Measurements from ENCODE around the gene MED13.

DNA sequence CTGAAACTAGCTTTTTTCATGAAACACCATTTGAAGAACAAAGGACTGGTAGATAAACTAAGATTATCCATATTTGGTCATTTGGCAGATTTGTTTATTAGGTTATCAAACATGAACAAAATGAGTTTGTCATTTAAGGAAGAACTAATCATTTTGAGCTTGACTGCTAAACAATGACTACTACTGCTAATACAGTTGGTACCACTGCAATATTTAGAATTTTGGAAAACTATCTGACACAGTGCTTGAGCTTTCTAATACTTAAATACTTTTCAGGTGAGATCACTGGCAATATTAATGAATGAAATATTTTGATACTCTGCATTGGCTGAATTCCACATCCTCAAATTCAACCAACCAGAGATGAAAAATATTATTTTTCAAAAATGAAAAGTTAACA, 47.2 kb downstream of the MED13 start:
- no peak for TF ChIP-seq GABPA (IDR thresholded peaks at IDR 0.05 in 1 of 2, conservative IDR thresholded peaks at IDR 0.05 in 1 of 2)
- TF ChIP-seq, protein P1, sequence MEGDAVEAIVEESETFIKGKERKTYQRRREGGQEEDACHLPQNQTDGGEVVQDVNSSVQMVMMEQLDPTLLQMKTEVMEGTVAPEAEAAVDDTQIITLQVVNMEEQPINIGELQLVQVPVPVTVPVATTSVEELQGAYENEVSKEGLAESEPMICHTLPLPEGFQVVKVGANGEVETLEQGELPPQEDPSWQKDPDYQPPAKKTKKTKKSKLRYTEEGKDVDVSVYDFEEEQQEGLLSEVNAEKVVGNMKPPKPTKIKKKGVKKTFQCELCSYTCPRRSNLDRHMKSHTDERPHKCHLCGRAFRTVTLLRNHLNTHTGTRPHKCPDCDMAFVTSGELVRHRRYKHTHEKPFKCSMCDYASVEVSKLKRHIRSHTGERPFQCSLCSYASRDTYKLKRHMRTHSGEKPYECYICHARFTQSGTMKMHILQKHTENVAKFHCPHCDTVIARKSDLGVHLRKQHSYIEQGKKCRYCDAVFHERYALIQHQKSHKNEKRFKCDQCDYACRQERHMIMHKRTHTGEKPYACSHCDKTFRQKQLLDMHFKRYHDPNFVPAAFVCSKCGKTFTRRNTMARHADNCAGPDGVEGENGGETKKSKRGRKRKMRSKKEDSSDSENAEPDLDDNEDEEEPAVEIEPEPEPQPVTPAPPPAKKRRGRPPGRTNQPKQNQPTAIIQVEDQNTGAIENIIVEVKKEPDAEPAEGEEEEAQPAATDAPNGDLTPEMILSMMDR (IDR thresholded peaks at IDR 0.05; ENCODE audit: low read depth, low read length, missing input control), result no peak

Measured in liver (tissue), 3 donors.